CD4-positive, alpha-beta memory T cell (primary cell): Measurements from ENCODE around the gene TRAF3IP3. TPM values are rescaled to one million over a fixed set of nuclear protein-coding genes. Genes with fewer than 3 reads are reported as not detected.

Experiments
- CTCF ChIA-PET: fragments of 350-600 bp; sonication (Branson Sonifier 250); formaldehyde crosslinking; loops from one replicate; lab custom pipeline; 2021; ENCODE audit warnings: inconsistent platforms; ENCODE audit not compliant: partially characterized antibody; lab: Charles Lee
- POLR2A ChIA-PET: fragments of 350-600 bp; sonication (Branson Sonifier 250); formaldehyde crosslinking; loops from one replicate; lab custom pipeline; 2021; ENCODE audit not compliant: partially characterized antibody; lab: Charles Lee
- DNase-seq, 5 donors: peaks; one replicate each; pipeline versions ENCODE4 v3.0.0 to v3.0.0-alpha.2; 2020 to 2022; ENCODE audit warnings: mixed read lengths in 1 of 5
- H3K27ac ChIP-seq: one replicate; pipeline ENCODE4 v1.7.0; 2013; ENCODE audit warnings: low read depth, low read length
- H3K27me3 ChIP-seq: 2 replicates; pipeline ENCODE4 v1.7.0; 2013; ENCODE audit warnings: mild to moderate bottlenecking, low read length, moderate library complexity; ENCODE audit not compliant: insufficient read depth
- H3K36me3 ChIP-seq: 2 replicates; pipeline ENCODE4 v1.7.0; 2013; ENCODE audit warnings: mild to moderate bottlenecking, low read length, moderate library complexity; ENCODE audit not compliant: insufficient read depth
- H3K4me1 ChIP-seq: 2 replicates; pipeline ENCODE4 v1.7.0; 2013; ENCODE audit warnings: mild to moderate bottlenecking, low read length, moderate library complexity; ENCODE audit not compliant: insufficient read depth
- H3K4me3 ChIP-seq, 2 donors: one replicate each; pipeline ENCODE4 v1.7.0; 2013; ENCODE audit warnings: low read length in 2 of 2, mild to moderate bottlenecking in 1 of 2
- H3K9me3 ChIP-seq, 2 donors: one replicate each; pipeline ENCODE4 v1.7.0; 2013; ENCODE audit warnings: low read length in 2 of 2, control low read depth in 1 of 2; ENCODE audit not compliant: control insufficient read depth in 1 of 2
- H3K27ac Mint-ChIP-seq, 7 donors: one replicate each; pipeline ENCODE4 v1.8.0; 2020 to 2021; ENCODE audit warnings: mixed read lengths in 7 of 7, mild to moderate bottlenecking in 6 of 7, inconsistent platforms in 3 of 7, moderate library complexity in 3 of 7
- H3K27me3 Mint-ChIP-seq, 2 donors: one replicate each; pipeline ENCODE4 v1.8.0; 2020 to 2021; ENCODE audit warnings: mixed read lengths in 2 of 2
- H3K36me3 Mint-ChIP-seq, 2 donors: one replicate each; pipeline ENCODE4 v1.8.0; 2020 to 2021; ENCODE audit warnings: mixed read lengths in 2 of 2, inconsistent platforms in 1 of 2, mild to moderate bottlenecking in 1 of 2
- H3K4me1 Mint-ChIP-seq, 4 donors: one replicate each; pipeline ENCODE4 v1.8.0; 2020 to 2021; ENCODE audit warnings: mixed read lengths in 4 of 4, mild to moderate bottlenecking in 1 of 4
- H3K4me3 Mint-ChIP-seq, 8 donors: one replicate each; pipeline ENCODE4 v1.8.0; 2020 to 2021; ENCODE audit warnings: mixed read lengths in 8 of 8, mild to moderate bottlenecking in 7 of 8, moderate library complexity in 6 of 8, inconsistent platforms in 3 of 8
- H3K9me3 Mint-ChIP-seq, 8 donors: one replicate each; pipeline ENCODE4 v1.8.0; 2020 to 2021; ENCODE audit warnings: mixed read lengths in 8 of 8, mild to moderate bottlenecking in 5 of 8, inconsistent platforms in 3 of 8, moderate library complexity in 1 of 8
- intact Hi-C: fragments of 100-400 bp; cut with micrococcal nuclease; formaldehyde crosslinking; loops from one replicate; pipeline ENCODE4 v1.15.1; 2023
- polyA plus RNA-seq, 2 donors: library from polyadenylated mRNA; unstranded; fragments of 300-500 nt; fragmentation: Illumina TruSeq; gene quantifications; one replicate each; pipeline ENCODE4 v1.2.3, GENCODE V29; 2021
- total RNA-seq, 2 experiments: library from RNA; stranded (reverse); gene quantifications; one replicate each; pipeline ENCODE4 v1.2.3, GENCODE V29; 2021

The TRAF3IP3 gene
- total and polyA plus RNA-seq, 4 experiments from 2014 or later: 435 to 574 (median 529) TPM

DNA sequence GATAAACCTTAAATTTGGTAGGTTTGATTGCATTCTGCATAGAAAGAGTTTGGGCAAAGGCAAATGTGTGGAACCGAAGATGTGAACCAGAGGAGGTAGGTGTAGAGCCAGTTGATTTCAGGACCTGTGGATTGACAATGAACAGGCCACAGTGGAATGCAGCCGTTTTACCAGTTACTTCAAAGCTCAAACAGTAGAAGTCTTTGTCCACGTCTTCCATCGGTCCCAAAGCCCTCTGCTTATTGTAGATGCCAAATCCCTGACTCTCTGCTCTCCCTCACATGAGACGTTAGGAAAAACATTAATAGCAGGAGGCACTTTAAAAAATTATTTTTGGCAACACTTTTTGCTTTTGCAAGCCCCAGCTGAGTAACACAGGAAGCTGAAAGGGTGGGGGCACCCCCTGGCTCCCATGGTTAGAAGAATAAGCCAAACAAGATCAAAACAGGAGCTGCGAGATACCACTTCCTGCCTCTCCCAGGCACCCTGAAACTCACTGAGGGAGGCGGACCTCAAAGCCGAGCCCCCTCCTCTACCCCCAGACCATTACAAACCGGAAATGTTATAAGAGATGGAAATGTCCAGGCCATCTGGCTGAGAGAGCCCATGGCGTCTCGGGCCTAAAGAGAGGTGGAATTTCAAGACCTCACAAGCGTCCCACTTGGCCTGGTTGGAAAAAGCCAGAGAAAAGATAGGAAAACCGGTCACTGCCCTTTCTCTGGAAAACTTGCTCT lies 13.5 kb downstream of the TRAF3IP3 start:
- peak; percentile 74 to 88 (median 78) for DNase-seq
- Histone ChIP-seq H3K4me1 (peaks cover 69% of the 10 kb centered on the region), H3K36me3 (peaks cover 33% of the 10 kb centered on the region), H3K27ac (peak overlapping the region; percentile 79), H3K9me3 (no peaks in the 10 kb centered on the region), H3K4me3 (peak overlapping the region; percentile 83 to 84), H3K27me3 (no peaks in the 10 kb centered on the region)
- CTCF ChIA-PET: interaction anchor here (0.8 to 16.0 kb wide), 13 partner anchors 14 to 203 kb away, joined by 3 to 385 read pairs (median 5); partner anchors contain the start of genes C1orf74 and TRAF3IP3
- intact Hi-C loops: loop anchor here (2.0 kb wide), 1 partner anchor 77 kb away; no protein-coding TSS in a partner anchor
- Mint-ChIP-seq H3K27ac (no peak overlapping the region), H3K36me3 (peaks cover 34 to 44% of the 10 kb centered on the region in 2 donors), H3K27me3 (no peaks in the 10 kb centered on the region), H3K4me1 (peaks cover 1 to 31% (median 23%) of the 10 kb centered on the region in 4 donors), H3K4me3 (no peak overlapping the region), H3K9me3 (no peaks in the 10 kb centered on the region)
- POLR2A ChIA-PET: interaction anchor here (0.6 to 36.1 kb wide), 19 partner anchors 5 to 1525 kb away, joined by 3 to 1778 read pairs (median 5); partner anchors contain the start of genes C1orf74, IRF6, PLXNA2 and TRAF3IP3

- peak overlapping the region; percentile 83 to 84 for H3K4me3 ChIP-seq
- DNase-seq: no peak
- Mint-ChIP-seq H3K9me3 (no peaks in the 10 kb centered on the region), H3K4me1 (peaks cover 0 to 27% (median 27%) of the 10 kb centered on the region in 4 donors), H3K36me3 (peaks cover 38 to 42% of the 10 kb centered on the region in 2 donors), H3K27ac (no peak overlapping the region), H3K27me3 (no peaks in the 10 kb centered on the region), H3K4me3 (no peak overlapping the region)
- POLR2A ChIA-PET: interaction anchor here (0.8 to 36.1 kb wide), 15 partner anchors 4 to 1526 kb away, joined by 3 to 1778 read pairs (median 5); partner anchors contain the start of genes C1orf74, PLXNA2, TRAF3IP3 and UTP25
- peak overlapping the region; percentile 79 for H3K27ac ChIP-seq
- H3K27me3 ChIP-seq: no peaks in the 10 kb centered on the region
- peaks cover 39% of the 10 kb centered on the region for H3K36me3 ChIP-seq
- no peaks in the 10 kb centered on the region for H3K9me3 ChIP-seq
- CTCF ChIA-PET: interaction anchor here (1.0 to 16.0 kb wide), 11 partner anchors 13 to 204 kb away, joined by 3 to 385 read pairs (median 5); partner anchors contain the start of genes C1orf74 and TRAF3IP3
- peaks cover 74% of the 10 kb centered on the region for H3K4me1 ChIP-seq
- intact Hi-C loops: loop anchor here (2.0 kb wide), 1 partner anchor 77 kb away; no protein-coding TSS in a partner anchor
Observed at GRCh38 chr1:209769971-209770370, 14.1 kb downstream of the TRAF3IP3 start.

GRCh38 chr1:209770636-209771415 lies 15.0 kb downstream of the TRAF3IP3 start:
- no peak for DNase-seq
- no peaks in the 10 kb centered on the region for H3K27me3 ChIP-seq
- intact Hi-C loops: no loop called here
- peak overlapping the region; percentile 79 for H3K27ac ChIP-seq
- H3K4me1 ChIP-seq: peaks cover 76% of the 10 kb centered on the region
- CTCF ChIA-PET: interaction anchor here (1.1 to 16.0 kb wide), 4 partner anchors 16 to 201 kb away, joined by 3 to 385 read pairs (median 10); partner anchors contain the start of gene TRAF3IP3
- no peak overlapping the region for H3K4me3 Mint-ChIP-seq
- H3K36me3 ChIP-seq: peaks cover 45% of the 10 kb centered on the region
- peaks cover 0 to 32% (median 24%) of the 10 kb centered on the region in 4 donors for H3K4me1 Mint-ChIP-seq
- H3K9me3 ChIP-seq: no peaks in the 10 kb centered on the region
- H3K36me3 Mint-ChIP-seq: peaks cover 34 to 38% of the 10 kb centered on the region in 2 donors
- no peaks in the 10 kb centered on the region for H3K27me3 Mint-ChIP-seq
- POLR2A ChIA-PET: interaction anchor here (1.7 to 36.1 kb wide), 6 partner anchors 3 to 161 kb away, joined by 3 to 1778 read pairs (median 14); partner anchors contain the start of genes C1orf74, TRAF3IP3 and UTP25
- no peak overlapping the region for H3K27ac Mint-ChIP-seq
- H3K4me3 ChIP-seq: peak overlapping the region; percentile 83 to 84
- H3K9me3 Mint-ChIP-seq: no peaks in the 10 kb centered on the region

DNA sequence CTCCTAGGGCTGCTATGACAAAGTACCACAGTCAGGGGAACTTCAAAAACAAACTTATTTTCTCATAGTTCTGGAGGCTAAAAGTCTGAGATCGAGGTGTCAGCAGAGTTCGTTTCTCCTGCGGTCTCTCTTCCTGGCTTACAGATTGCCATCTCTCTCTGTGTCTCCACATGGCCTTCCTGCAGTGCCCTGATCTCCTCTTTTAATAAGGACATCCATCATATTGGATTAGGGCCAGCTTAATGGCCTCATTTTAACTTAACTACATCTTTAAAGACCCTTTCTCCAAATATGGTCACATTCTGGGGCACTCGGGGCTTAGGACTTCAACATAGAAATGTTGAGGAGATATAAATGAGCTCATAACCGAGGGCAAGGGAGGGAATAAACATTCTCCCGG lies 16.3 kb downstream of the TRAF3IP3 start:
- H3K4me3 Mint-ChIP-seq: no peak overlapping the region
- peaks cover 53% of the 10 kb centered on the region for H3K36me3 ChIP-seq
- intact Hi-C loops: no loop called here
- H3K9me3 ChIP-seq: no peaks in the 10 kb centered on the region
- H3K27me3 ChIP-seq: no peaks in the 10 kb centered on the region
- H3K4me1 ChIP-seq: peaks cover 70% of the 10 kb centered on the region
- H3K27ac Mint-ChIP-seq: no peak overlapping the region
- peak overlapping the region; percentile 6 for H3K27ac ChIP-seq
- ChIA-PET POLR2A (interaction anchor here (1.0 to 36.1 kb wide), 6 partner anchors 2 to 51 kb away, joined by 3 to 1778 read pairs (median 6); partner anchors contain the start of genes C1orf74, IRF6 and TRAF3IP3), CTCF (interaction anchor here (0.9 to 3.6 kb wide), 6 partner anchors 12 to 51 kb away, joined by 4 to 32 read pairs (median 10); partner anchors contain the start of genes C1orf74 and TRAF3IP3)
- peaks cover 24 to 43% of the 10 kb centered on the region in 2 donors for H3K36me3 Mint-ChIP-seq
- peak overlapping the region; percentile 9 to 29 for H3K4me3 ChIP-seq
- no peaks in the 10 kb centered on the region for H3K9me3 Mint-ChIP-seq
- DNase-seq: no peak
- no peaks in the 10 kb centered on the region for H3K27me3 Mint-ChIP-seq
- H3K4me1 Mint-ChIP-seq: peaks cover 2 to 23% (median 18%) of the 10 kb centered on the region in 4 donors

GRCh38 chr1:209774592-209774991 lies 18.7 kb downstream of the TRAF3IP3 start:
- Mint-ChIP-seq H3K4me1 (peaks cover 18 to 28% (median 19%) of the 10 kb centered on the region in 4 donors), H3K27me3 (no peaks in the 10 kb centered on the region), H3K9me3 (no peaks in the 10 kb centered on the region), H3K4me3 (peak overlapping the region in 2 of 8 donors; percentile 7 to 61), H3K27ac (peak overlapping the region in 5 of 7 donors; percentile 43 to 88 (median 72)), H3K36me3 (peaks cover 27 to 52% of the 10 kb centered on the region in 2 donors)
- ChIA-PET POLR2A (interaction anchor here (1.4 to 36.1 kb wide), 6 partner anchors 1 to 89 kb away, joined by 3 to 1778 read pairs (median 10); partner anchors contain the start of genes C1orf74, TRAF3IP3 and UTP25), CTCF (interaction anchor here (1.1 to 3.6 kb wide), 6 partner anchors 13 to 49 kb away, joined by 3 to 32 read pairs (median 4); no protein-coding TSS in a partner anchor)
- DNase-seq: no peak
- H3K27me3 ChIP-seq: no peaks in the 10 kb centered on the region
- peaks cover 71% of the 10 kb centered on the region for H3K4me1 ChIP-seq
- peaks cover 77% of the 10 kb centered on the region for H3K36me3 ChIP-seq
- H3K27ac ChIP-seq: no peak overlapping the region
- no peak overlapping the region for H3K4me3 ChIP-seq
- intact Hi-C loops: no loop called here
- no peaks in the 10 kb centered on the region for H3K9me3 ChIP-seq

GRCh38 chr1:209775678-209776077 lies 19.8 kb downstream of the TRAF3IP3 start:
- Histone ChIP-seq H3K4me1 (peaks cover 69% of the 10 kb centered on the region), H3K27me3 (no peaks in the 10 kb centered on the region), H3K4me3 (no peak overlapping the region), H3K9me3 (no peaks in the 10 kb centered on the region), H3K27ac (no peak overlapping the region), H3K36me3 (peaks cover 86% of the 10 kb centered on the region)
- POLR2A ChIA-PET: interaction anchor here (0.8 to 36.1 kb wide), 4 partner anchors 2 to 81 kb away, joined by 3 to 1778 read pairs (median 890); partner anchors contain the start of genes C1orf74, TRAF3IP3 and UTP25
- Mint-ChIP-seq H3K36me3 (peaks cover 36 to 56% of the 10 kb centered on the region in 2 donors), H3K4me1 (peaks cover 18 to 30% (median 22%) of the 10 kb centered on the region in 4 donors), H3K27ac (peak overlapping the region in 5 of 7 donors; percentile 43 to 88 (median 48)), H3K27me3 (no peaks in the 10 kb centered on the region), H3K9me3 (no peaks in the 10 kb centered on the region), H3K4me3 (no peak overlapping the region)
- DNase-seq: no peak
- CTCF ChIA-PET: interaction anchor here (0.9 to 1.6 kb wide), 5 partner anchors 8 to 49 kb away, joined by 3 to 5 read pairs (median 3); no protein-coding TSS in a partner anchor
- intact Hi-C loops: no loop called here
